DMS153 treated with DMSO at 0.1 percent for 48 hours (cell line): ENCODE data around the gene SLC22A31.
"Not testable (repeated sequence)": the region's sequence is repeated elsewhere in the genome, so short reads cannot be mapped to it uniquely, and the experiment has no call there.

Source experiments
- DNase-seq: peaks from one replicate; lab custom pipeline; 2025; ENCODE audit not compliant: unreplicated experiment; lab: John Stamatoyannopoulos, UW

SLC22A31 gene

DNA sequence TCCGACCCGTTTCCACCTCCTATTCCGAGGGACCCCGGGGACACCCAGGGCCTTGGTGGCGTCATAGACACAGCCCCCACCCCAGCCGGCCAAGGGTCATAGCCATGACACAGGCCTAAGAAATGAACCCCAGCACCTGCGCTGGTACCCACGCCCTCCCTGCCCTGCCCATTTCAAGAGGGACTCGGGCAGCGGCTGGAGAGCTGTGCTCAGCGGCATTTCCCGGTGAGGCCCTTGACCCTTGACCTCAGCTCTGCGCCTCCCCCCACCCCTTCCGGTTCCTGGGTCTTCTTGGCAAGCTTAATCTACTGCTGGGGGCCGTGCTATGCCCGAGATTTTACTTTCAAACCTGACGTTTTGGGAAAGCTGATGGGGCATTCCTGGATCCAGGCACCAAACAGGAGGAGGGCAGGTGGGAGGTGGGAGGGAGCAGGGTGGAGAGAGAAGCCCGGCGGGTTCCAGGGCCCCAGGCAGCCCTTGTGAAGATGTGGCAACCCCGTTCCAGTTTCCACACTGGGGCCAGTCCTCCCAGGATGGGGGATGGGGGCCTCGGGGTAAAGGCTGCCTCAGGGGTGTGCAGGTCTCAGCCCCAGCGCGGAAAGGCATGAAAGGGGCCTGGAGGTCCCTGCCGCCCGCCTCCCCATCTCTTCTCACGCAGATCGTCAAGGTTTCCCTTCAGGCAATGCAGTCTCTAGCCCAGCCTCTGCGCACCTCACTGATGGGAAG is at the start of gene SLC22A31:
TSS of gene SLC22A31 (minus strand) at position 414 of the 726 bp plus-strand sequence. CDS start at position 378, 36 bp downstream.
- no peak for DNase-seq

GRCh38 chr16:89248196-89248982 is 48.1 kb upstream of the SLC22A31 start:
- DNase-seq = no peak

DNA sequence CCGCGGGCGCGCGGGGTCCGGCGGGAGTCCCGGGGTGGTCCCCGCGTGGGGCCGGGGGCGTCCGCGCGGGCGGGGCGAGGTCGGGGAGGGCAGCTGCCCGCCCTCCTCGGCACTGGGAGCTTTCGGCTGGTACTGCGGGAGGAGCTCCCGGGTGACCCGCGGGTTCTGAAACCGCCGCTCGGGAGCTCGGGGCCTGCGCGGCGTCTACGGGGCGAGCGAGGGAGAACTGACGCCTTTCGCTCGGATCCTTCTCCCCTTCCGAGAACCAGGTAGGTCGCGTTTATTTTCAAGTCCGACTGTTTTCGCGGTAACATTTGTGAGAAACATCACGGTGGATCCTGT is 47.4 kb upstream of the SLC22A31 start:
- DNase-seq = not testable (repeated sequence)

DNA sequence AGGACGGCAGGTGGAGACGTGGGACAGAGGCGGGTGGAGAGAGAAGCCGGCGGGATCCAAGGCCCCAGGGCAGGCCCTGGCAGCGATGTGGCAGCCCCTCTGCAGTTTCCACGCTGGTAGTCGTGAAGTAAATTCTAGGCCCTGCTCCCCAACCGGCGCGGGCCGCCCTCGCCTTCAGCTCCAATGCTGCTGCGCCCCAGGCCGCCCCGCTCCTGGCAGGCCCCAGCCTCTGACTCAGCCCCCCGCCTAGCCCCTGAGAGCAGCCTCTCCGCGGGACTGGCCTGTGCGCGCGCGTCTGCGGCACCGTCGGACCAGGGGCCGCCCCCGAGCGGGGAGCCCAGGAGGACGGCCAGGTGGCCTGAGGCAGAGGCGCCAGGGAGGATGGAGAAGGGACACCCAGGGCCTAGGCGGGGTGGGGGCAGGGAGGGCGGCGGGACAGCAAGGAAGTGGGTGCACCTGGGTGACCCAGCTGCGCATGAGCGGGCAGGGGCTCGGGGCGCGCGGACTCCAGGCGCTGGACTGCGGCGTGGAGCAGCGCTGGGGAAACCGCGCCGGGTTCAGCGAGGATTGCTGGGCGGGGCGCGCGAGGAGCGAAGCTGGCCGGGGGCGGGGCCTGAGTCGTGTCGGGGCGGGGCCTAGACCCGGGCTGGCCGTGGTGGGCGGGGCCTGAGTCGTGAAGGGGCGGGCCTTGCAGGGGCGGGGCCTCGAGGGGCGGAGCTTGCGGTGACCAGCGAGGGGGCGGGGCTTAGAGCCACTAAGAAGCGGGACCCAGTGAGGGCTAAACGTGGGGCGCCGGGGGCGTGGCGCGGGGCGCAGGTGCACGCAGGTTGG is 46.8 kb upstream of the SLC22A31 start:
- DNase-seq = peak; percentile 49

DNA sequence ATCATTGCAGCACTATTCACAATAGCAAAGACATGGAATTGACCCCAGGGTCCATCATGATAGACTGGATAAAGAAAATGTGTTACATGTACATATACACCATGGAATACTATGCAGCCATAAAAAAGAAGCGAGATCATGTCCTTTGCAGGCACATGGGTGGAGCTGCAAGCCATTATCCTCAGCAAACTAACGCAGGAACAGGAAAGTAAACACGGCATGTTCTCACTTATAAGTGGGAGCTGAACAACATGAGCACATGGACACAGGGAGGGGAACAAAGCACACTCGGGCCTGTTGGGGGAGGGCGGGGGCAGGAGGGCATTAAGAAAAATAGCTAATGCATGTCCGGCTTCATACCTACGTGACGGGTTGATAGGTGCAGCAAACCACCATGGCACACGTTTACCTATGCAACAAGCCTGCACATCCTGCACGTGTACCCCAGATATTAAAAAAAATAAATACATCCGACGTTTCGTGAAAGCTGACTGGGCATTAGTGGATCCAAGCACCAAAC is 46.1 kb upstream of the SLC22A31 start:
- DNase-seq = no peak

- no peak for DNase-seq
These were observed 44.4 kb upstream of the SLC22A31 start for GRCh38 chr16:89244754-89245153.

GRCh38 chr16:89244264-89244663 is 43.9 kb upstream of the SLC22A31 start:
- DNase-seq = not testable (repeated sequence)

DNA sequence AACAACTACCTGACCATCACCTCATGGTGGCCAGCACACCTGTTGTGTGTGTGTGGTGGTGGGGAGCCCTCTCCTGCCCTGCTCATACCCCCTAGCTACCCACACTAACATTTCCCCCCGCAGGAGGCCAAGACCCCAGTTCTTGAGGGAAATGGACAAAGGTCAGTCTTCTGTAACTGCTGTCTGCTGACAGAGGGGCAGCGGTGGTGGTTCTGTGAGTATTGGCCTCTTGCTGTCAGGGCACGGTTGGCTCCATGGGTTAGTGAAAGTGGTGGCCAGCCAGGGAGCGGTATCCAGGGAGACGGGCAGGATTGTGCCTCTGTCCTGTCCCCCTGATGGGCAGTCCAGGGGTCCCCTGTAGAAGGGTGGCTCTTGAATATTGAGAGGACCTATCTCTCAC is 43.3 kb upstream of the SLC22A31 start:
- no peak for DNase-seq

- no peak for DNase-seq
These were observed 42.5 kb upstream of the SLC22A31 start for GRCh38 chr16:89242795-89243200.

DNA sequence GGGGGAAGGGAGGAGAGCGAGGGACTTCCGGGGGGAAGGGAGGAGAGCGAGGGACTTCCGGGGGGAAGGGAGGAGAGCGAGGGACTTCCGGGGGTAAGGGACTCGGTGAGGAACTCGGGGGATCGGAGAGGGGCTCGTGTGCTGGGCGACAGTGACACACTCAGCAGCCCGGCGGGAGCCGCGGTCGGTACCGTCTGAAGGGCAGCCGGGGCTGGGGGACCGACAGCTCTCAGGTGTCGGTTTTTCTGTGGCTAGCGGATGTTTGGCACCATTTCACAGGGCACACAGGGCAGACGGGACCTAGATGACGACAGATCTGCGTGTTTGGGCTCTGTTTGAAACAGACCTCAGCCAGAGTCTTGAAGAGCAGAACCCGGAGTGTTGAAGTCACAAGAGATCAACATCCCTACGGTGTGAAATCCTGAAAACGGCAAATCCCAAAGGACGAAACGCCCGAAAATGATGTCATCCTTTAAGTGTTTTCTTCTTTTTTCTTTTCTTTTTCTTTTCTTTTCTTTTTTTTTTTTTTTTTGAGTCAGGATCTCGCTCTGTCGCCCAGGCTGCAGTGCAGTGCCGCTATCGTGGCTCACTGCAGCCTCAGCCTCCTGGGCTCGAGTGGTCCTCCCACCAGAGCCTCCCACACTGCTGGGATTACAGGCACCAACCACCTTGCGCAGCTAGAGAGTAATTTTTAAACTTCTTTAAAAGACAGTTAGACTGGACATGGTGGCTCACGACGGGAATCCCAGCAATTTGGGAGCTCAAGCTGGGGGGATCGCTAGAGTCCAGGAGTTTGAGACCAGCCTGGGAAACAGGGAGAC is 41.1 kb upstream of the SLC22A31 start:
- DNase-seq = peak; percentile 18

- no peak for DNase-seq
These were observed 37.4 kb upstream of the SLC22A31 start for GRCh38 chr16:89237733-89238132.

DNA sequence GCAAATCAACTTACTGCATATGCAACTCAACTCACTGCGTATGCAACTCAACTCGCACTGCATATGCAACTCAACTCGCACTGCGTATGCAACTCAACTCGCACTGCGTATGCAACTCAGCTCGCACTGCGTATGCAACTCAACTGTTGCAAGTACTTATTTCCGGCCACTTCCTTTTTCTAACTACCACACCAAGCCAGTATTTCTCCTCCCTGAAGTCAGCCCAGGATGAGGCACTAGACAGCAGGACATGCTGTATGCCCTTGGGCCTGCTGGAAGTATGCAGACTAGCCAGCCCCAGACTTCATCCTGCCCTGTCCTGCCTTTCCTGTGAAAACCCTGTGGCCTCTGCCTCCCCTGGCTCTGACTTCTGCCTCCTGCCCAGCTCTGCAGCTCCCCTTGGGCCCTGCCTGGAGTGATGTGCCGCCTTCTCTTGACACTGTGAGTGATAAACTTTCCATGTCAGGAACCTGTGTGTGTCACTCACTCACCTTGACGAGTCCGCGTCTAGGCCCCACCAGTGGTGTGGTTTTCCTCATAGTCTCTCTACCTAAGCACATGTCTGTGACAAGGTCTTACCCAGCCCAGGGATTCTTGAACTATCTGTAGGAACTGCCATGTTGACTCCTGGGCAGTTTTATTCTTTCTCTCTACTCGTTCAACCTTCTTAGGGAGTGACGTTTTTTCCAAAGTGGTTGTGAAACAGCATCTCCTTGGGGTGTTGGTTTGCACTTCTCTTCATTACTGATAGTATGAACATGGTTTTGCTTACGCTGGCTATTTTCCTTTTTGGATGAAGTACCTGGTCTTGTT is 33.5 kb upstream of the SLC22A31 start:
- DNase-seq = no peak

DNA sequence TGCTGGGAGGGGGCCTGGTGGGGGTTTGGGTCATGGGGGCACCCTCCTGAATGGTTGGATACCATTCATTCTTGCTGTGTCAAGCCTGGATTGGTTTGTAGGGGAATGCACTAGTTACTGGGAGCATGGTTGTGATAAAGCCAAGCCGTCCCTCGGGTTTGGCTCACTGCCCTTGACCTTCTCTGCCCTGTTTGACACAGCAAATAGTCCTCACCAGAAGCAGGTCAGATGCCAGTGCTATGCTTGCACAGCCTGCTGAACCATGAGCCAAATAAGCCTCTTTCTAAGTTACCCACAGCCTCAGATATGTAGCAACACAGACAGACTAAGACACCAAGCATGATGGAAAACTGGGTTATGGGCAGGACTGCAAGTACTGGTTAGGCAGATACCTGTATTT is 31.8 kb upstream of the SLC22A31 start:
- DNase-seq = no peak

GRCh38 chr16:89230255-89230654 is 29.9 kb upstream of the SLC22A31 start:
- no peak for DNase-seq

DNA sequence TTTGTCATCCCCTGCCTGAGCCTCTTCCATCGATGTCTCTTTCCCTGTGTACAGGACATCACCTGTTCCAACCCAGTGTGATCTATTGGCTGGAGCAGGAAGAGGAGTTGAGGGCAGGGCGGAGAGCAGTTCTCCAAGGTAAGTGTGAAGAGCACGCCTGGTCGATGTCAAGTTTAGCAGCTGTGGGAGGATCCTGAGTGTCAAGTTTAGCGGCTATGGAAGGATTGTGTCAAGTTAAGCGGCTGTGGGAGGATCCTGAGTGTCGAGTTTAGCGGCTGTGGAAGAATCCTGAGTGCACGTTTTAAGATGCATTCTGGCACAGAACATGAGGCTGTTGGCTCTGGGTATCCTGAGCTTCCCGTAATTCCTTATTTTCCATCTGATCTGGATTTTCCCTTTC is 24.3 kb upstream of the SLC22A31 start:
- no peak for DNase-seq

GRCh38 chr16:89222931-89223330 is 22.6 kb upstream of the SLC22A31 start:
- DNase-seq = no peak

- no peak for DNase-seq
These were observed 21.3 kb upstream of the SLC22A31 start for GRCh38 chr16:89221604-89222003.

GRCh38 chr16:89219365-89219764 is 19.0 kb upstream of the SLC22A31 start:
- DNase-seq = no peak

DNA sequence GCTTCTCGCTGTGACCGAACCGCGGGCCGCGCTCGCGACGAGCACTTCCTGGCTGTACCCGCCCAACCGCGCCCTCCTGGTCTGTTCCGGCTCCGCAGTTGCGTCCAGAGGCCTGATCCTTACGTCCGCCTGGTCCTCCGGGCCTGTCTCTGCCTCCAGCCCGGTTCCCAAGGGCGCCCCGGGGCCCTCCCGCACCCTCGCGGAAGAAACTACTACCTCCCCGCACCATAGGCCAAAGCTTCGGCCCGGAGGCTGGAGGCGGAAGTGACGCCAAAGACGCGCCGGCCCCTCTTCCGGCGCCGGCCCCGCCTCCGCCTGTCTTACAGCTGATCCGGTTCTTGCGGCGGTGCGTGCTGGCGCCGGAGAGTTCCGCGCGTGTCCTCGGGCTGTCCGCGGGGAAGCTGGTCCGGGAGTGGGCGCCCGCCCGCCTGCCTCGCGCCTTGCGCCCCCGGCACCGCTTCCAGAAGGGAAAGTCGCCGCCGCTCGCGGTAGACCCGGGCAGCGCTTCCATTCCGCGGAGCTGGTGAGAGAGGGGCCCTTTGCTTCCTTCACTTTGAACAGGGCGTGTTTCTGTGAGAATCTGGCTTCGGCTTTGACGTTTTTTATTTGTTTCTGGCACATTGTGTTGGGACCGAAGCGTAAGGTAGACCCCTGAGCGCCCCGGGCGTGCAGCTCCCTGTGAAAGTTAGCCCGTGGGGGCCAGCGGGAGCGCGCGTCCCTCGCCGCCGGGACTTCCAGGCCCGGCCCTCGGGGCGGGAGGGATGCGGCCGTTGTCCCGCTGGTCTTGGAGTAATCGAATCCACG is 17.3 kb upstream of the SLC22A31 start, which contains the start of gene ZNF778:
TSS of gene ZNF778 (plus strand) at position 316 of the 804 bp plus-strand sequence. CDS start 3,425 bp downstream, outside the sequence.
- peak; percentile 58 for DNase-seq
